Activated CD4-positive, alpha-beta T cell treated with anti-CD3 and anti-CD28 coated beads, Interleukin-10, Interleukin-2, amounts not matched to agents 100 ng/mL and 50 ng/mL, durations not matched to agents 16 hours and 8 hours (primary cell): ENCODE results near the gene OR6C6.
"Not testable (repeated sequence)": the region's sequence is repeated elsewhere in the genome, so short reads cannot be mapped to it uniquely, and the experiment has no call there.

Experiments used
- DNase-seq: peaks from one replicate; pipeline ENCODE4 v3.0.0-alpha.2; 2020

Gene OR6C6

DNA sequence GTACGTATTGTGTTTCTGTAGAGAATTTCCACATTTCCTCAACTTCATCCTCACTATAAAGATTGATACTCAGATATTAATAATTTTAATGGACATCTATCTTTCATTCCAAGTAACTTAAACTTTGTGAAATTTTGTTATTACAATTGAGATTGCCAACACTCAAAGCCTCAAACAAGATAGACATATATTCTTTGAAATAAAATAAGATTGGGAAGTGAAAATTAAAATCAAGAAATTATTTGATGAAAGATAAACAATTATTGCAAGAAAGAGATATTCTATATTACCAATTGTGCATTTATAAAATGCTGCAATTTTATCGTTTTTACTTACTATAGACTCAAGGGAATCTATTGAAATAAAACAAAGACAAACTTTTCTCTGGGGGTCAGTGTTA is at the start of gene OR6C6:
OR6C6 (minus strand) TSS at position 101 of the 400 bp plus-strand sequence. CDS start 1,337 bp downstream, outside the sequence.
- no peak for DNase-seq

DNA sequence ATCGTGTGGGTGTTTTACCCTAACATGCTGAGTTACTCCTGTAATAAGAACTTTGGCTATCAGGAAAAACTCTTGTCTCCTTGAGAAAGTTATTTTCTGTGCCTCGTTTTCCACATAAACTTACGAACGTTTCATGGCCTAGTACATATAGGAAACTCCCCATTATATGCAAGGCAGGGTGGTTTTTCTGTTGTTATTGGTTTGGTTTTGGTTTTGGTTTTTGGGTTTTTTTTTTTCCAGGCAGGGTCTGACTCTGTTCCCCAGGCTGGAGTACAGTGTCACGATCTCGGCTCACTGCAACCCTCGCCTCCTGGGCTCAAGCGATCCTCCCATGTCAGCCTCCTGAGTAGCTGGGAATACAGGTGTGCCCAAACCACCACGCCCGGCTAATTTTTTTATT is 39.6 kb upstream of the OR6C6 start:
- DNase-seq: no peak

DNA sequence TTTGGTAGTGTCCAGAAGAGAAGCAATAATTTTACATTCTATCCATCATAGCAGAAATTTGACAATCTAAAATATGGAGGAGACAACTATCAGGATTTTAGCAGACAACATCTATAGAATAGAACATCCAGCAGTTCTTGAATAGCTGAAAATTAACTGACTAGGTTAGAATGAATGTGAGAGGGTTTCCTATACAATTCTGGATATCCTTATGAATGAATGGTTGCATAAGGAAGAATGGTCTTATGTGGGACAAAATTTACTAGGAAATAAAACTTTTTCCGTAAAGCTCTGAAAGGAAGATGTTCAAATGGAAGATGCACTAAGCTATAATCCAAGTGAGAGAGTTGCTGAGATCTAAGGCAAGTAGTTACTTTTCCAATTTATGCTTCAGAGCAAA is 34.1 kb upstream of the OR6C6 start, which contains the start of gene OR6C3:
OR6C3 (plus strand) TSS at position 301 of the 400 bp plus-strand sequence. CDS start 955 bp downstream, outside the sequence.
- DNase-seq: no peak

DNA sequence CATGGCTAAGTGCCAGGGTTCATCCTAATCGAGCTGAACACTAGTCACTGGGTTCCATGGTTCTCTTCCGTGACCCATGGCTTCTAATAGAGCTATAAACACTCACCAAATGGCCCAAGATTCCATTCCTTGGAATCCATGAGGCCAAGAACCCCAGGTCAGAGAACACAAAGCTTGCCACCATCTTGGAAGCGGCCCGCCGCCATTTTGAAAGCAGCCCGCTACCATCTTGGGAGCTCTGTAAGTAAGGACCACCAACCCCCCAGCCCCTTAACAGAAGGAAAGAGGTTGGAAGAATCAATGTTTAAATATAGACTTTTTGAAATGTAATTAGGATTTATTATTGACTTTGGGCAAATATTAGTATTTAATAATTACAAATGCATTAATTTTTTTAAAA is 29.4 kb upstream of the OR6C6 start:
- DNase-seq: not testable (repeated sequence)

DNA sequence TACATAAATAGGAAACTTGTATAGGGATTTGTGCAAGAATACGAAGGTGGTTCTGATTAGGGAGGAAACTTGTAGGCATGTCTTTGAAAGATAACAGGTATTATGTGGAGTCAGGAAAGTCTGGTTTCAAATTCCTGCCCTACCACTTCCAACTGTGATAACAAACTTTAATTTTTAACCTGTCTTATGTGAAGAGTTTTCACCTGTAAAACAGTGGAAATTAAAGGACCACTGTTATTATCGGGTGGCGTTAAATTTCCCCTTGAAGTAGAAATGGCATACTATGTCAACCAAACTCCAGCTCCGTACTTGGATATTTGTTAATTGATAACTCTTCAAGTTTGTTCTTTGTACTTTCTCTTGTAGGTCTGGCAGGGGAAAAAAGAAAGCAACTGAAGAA is 23.8 kb upstream of the OR6C6 start:
- DNase-seq: no peak

DNA sequence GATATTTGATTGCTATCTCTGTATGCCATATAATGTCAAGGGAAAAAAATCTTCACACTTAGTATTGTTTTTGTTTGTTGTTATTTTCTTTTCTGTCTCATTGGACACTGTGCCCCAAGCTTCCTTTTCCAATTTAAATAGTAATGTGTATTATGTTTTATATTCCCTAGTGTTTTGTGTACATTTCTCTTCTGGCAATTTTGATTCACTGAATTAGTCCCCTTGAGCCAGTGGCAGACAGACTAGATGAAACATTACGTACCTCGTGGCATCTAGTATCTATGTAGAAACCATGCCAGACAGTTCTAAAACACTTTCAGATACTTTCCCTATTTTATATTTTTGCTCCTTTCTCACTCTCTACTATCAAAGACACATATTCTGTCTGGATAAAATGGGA is 17.7 kb upstream of the OR6C6 start, which contains the start of gene OR6C1:
OR6C1 (plus strand) TSS at position 301 of the 400 bp plus-strand sequence. CDS start 6,257 bp downstream, outside the sequence.
- DNase-seq: no peak

DNA sequence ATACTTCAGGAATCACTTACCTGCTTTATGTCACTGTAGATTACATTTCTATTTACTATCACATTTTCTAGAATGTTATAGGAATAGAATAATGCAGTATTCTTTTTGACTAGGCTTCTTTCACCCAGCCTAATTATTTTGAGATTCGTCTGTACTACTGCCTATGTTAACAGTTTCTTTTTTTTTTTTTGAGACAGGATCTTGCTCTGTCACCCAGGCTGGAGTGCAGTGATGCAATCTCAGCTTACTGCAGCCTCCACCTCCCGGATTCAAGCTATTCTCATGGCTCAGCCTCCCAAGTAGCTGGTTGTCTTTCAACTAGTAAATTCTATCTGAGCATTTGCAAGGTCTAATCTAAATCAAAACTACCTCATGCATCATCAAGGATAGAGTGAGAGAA is 6.4 kb downstream of the OR6C6 start:
- DNase-seq: no peak

DNA sequence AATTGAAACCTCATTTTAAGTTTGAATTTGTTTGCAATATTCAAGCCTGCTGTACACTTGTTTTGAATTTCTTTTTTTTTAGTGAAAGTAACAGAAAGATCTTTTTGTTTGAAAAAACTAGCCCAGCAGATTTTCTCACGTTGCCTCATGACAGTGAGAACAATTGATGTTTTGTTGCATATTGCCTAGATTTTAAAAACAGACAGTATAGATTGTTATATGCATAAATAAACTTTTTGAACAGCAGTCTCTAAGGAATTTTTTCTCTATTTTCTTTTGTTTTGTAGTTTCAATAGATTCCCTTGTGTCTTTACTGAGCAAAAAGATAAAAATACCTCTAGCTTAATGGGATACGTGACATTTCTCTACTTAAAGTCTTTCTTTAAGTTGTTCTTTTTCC is 15.4 kb downstream of the OR6C6 start:
- no peak for DNase-seq

DNA sequence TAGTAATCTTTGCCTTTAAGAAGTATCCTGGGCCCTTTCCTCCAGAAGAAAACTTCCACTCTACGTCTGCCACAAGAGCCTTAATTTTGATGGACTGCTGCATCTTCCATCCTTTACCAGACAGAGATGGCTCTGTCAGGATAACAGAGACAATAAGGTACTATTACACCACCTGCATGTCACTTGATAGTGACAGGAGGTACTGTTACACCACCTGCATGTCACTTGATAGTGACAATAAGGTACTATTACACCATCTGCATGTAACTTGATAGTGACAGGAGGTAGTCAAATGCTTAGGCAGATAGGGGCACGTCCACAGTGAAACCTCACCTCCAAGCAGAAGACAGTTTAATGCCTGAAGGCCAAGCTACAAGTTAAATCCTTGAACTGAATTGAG is 38.1 kb downstream of the OR6C6 start:
- DNase-seq: no peak

DNA sequence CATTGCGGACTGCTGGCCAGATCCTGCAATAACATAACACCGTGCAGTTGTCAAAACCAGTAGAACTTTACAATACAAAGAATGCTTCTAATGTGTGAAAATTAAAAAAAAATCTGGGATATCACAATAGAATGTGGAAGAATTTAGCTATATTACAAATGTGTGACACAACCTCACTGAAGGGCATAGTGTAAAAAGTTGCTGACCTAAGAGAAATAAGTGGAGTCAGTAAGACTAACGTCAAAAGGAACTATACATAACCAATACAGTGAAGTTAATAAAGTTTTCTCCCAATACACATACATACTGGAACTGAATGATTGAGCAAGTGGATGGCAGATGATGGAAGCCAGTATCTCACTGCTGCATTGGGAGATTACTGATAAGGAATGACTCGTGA is 39.5 kb downstream of the OR6C6 start:
- no peak for DNase-seq

DNA sequence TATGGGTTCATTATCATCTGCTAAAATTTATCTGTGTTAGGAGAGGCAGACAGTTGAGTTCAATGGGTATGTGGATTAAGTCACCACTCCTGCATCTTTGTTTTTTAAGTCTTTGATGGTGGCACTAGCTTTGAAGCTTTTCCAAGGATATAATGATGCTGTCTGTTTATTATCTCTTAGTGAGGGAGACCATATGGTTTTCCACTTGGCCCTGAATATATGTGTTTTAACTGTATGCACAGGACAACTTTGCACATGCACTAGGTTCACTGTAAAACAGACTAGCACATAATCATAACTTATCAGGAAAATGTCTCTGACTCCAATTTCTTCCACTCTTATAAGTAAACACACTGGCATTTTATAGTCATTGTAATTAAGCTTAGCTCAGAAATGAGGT is 43.1 kb downstream of the OR6C6 start:
- DNase-seq: no peak

DNA sequence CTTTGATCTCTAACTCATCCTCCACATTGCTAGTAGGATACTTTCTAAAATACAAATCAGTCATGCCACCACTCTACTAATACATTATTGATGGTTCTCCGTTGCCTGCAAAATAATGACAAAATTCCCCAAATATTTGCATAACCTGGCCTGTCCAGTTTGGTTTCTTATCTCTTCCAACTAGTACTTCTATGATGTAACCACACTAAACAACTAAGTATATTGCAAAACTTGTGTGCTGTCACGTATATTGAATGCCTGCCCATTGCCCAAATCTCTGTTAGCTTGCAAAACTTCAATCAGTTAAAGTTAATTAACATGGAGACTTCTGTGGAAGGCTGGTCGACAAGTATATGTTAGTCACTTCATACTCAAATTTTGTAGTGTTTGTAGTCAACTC is 45.4 kb downstream of the OR6C6 start:
- no peak for DNase-seq

DNA sequence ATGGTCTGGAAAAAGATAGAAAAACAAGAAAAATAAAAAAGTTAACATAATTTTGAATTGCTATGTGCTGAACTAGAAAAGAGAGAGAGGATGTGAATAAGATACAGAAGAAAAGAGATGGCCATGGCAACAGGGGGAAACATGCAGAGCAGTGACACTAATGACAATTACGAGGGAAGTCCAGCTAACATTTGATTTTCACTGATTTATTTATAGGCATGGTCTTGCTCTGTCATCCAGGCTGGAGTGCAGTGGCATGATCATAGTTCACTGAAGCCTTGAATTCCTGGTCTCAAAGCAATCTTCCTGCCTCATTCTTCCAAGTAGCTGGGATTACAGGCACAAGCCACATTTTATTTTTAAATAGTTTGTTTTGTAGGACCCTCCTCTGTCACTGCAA is 50.2 kb downstream of the OR6C6 start:
- DNase-seq: no peak

DNA sequence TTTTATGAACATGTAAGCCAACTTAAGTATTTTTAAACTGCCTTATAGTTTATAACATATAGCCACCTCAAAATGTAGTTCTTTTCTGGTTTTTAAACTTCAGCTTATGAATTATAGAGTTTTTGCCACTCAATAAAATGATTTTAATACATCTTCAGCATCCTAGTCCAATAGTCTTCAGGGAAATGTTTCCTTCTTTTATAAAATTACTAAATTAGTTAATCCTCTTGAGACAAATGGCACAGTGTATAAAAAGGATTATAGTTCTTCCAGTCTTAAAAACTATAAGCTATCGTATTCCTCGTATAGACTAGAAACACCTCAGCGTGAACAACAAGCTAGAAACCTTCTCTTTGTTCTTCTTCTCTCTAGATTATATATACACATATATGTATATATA is 52.1 kb downstream of the OR6C6 start, which contains the start of gene OR6C74:
OR6C74 (plus strand) TSS at position 301 of the 400 bp plus-strand sequence. CDS start 2,679 bp downstream, outside the sequence.
- DNase-seq: no peak
